Fibroblast of lung (primary cell): ENCODE results near the gene HSPBAP1.

Experiments used
- EZH2 ChIP-seq: IDR thresholded peaks from 2 replicates; pipeline ENCODE4 v1.5.1; 2012; ENCODE audit warnings: low read length, control low read depth, mild to moderate bottlenecking; ENCODE audit errors: missing control alignments
- TF ChIP-seq, protein P1 (sequence below), 2 donors: IDR thresholded peaks in 1 of 2; conservative IDR thresholded peaks in 1 of 2; 1 replicate in 1 of 2; 2 replicates in 1 of 2; pipeline ENCODE4 v1.5.1; 2011 to 2012; ENCODE audit warnings: low read length in 2 of 2, control low read depth in 1 of 2, inconsistent platforms in 1 of 2, low read depth in 1 of 2, mild to moderate bottlenecking in 1 of 2

DNA sequence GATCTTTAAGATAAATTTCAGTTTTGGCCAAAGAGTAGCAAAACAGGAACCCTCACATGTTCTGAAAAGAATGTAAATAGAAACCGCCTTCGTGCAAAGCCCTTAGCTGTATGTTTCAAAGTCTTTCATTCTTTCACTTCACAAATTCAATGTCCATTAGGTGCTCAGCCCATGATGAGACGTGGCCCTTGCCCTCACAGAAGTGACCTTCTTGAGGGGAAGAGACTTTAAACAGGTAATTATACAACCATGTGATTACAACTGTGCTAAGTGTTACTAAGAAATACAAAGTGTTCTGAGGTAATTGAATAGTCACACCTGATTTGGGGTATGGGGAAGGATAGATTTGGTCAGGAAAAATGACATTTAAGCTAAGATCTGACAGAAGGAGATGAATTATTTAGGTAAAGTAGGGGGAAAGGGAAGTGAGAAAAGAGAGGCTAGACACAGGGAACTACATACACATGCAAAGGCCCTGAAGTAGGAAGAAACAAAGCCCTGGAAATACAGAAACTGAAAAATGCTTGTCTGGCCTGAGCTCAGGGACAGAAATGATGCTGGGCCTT lies 19.6 kb downstream of the HSPBAP1 start:
- TF ChIP-seq, protein P1, sequence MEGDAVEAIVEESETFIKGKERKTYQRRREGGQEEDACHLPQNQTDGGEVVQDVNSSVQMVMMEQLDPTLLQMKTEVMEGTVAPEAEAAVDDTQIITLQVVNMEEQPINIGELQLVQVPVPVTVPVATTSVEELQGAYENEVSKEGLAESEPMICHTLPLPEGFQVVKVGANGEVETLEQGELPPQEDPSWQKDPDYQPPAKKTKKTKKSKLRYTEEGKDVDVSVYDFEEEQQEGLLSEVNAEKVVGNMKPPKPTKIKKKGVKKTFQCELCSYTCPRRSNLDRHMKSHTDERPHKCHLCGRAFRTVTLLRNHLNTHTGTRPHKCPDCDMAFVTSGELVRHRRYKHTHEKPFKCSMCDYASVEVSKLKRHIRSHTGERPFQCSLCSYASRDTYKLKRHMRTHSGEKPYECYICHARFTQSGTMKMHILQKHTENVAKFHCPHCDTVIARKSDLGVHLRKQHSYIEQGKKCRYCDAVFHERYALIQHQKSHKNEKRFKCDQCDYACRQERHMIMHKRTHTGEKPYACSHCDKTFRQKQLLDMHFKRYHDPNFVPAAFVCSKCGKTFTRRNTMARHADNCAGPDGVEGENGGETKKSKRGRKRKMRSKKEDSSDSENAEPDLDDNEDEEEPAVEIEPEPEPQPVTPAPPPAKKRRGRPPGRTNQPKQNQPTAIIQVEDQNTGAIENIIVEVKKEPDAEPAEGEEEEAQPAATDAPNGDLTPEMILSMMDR (conservative IDR thresholded peaks at IDR 0.05 in 1 of 2, IDR thresholded peaks at IDR 0.05 in 1 of 2; ENCODE audit: low read depth in 1 of 2, low read length in 2 of 2) = no peak
- no peak for TF ChIP-seq EZH2
